Amniotic stem cell (primary cell): Measurements from ENCODE around the gene ACTR3C.
"Not testable (repeated sequence)": the region's sequence is repeated elsewhere in the genome, so short reads cannot be mapped to it uniquely, and the experiment has no call there.

Experiments
- DNase-seq: peaks from one replicate; lab custom pipeline; 2025; lab: John Stamatoyannopoulos, UW

The ACTR3C gene

GRCh38 chr7:150281681-150282403 is 41.5 kb downstream of the ACTR3C start:
- DNase-seq: not testable (repeated sequence)

GRCh38 chr7:150278383-150278782 is 45.0 kb downstream of the ACTR3C start:
- not testable (repeated sequence) for DNase-seq

GRCh38 chr7:150276132-150276695 is 47.1 kb downstream of the ACTR3C start:
- DNase-seq: not testable (repeated sequence)

GRCh38 chr7:150271898-150272297 is 51.4 kb downstream of the ACTR3C start:
- DNase-seq: not testable (repeated sequence)

- DNase-seq: not testable (repeated sequence)
Observed at GRCh38 chr7:150270101-150270824, 53.1 kb downstream of the ACTR3C start.

- DNase-seq: not testable (repeated sequence)
Observed at GRCh38 chr7:150268798-150269197, 54.5 kb downstream of the ACTR3C start.

GRCh38 chr7:150268287-150268686 is 55.1 kb downstream of the ACTR3C start:
- not testable (repeated sequence) for DNase-seq

GRCh38 chr7:150266953-150267665 is 56.2 kb downstream of the ACTR3C start:
- DNase-seq: not testable (repeated sequence)

GRCh38 chr7:150262656-150263055 is 60.7 kb downstream of the ACTR3C start:
- not testable (repeated sequence) for DNase-seq

- DNase-seq: not testable (repeated sequence)
Observed at GRCh38 chr7:150247745-150248144, 75.6 kb downstream of the ACTR3C start.

- not testable (repeated sequence) for DNase-seq
Observed at GRCh38 chr7:150245208-150245607, 78.1 kb downstream of the ACTR3C start.

GRCh38 chr7:150242935-150243334 is 80.4 kb downstream of the ACTR3C start:
- DNase-seq: not testable (repeated sequence)

- not testable (repeated sequence) for DNase-seq
Observed at GRCh38 chr7:150225444-150225843, 97.9 kb downstream of the ACTR3C start.

GRCh38 chr7:150222083-150222972 is 101.0 kb downstream of the ACTR3C start:
- not testable (repeated sequence) for DNase-seq

GRCh38 chr7:150220673-150221181 is 102.6 kb downstream of the ACTR3C start:
- DNase-seq: not testable (repeated sequence)

- DNase-seq: not testable (repeated sequence)
Observed at GRCh38 chr7:150219941-150220658, 103.2 kb downstream of the ACTR3C start.

GRCh38 chr7:150206848-150207247 is 116.5 kb downstream of the ACTR3C start:
- DNase-seq: not testable (repeated sequence)

- DNase-seq: not testable (repeated sequence)
Observed at GRCh38 chr7:150205866-150206265, 117.5 kb downstream of the ACTR3C start.

- DNase-seq: not testable (repeated sequence)
Observed at GRCh38 chr7:150204577-150204976, 118.8 kb downstream of the ACTR3C start.

- DNase-seq: not testable (repeated sequence)
Observed at GRCh38 chr7:150202894-150203293, 120.5 kb downstream of the ACTR3C start.
